GDM1 (cell line): ENCODE measurements around the gene CD74.

Experiments used
- DNase-seq: peaks from one replicate; lab custom pipeline; 2025; lab: John Stamatoyannopoulos, UW

Gene CD74

GRCh38 chr5:150409638-150410523 is 2.8 kb downstream of the CD74 start:
- peak; percentile 90 for DNase-seq

- DNase-seq: no peak
These were observed 4.3 kb downstream of the CD74 start for GRCh38 chr5:150408231-150408943.

- DNase-seq: no peak
These were observed 5.5 kb downstream of the CD74 start for GRCh38 chr5:150407096-150407720.

- DNase-seq: no peak
These were observed 6.0 kb downstream of the CD74 start for GRCh38 chr5:150406723-150407095.

- no peak for DNase-seq
These were observed 6.5 kb downstream of the CD74 start for GRCh38 chr5:150406103-150406722.

- DNase-seq: no peak
These were observed 7.5 kb downstream of the CD74 start for GRCh38 chr5:150404941-150405816.

GRCh38 chr5:150404535-150404934 is 8.2 kb downstream of the CD74 start:
- DNase-seq: no peak

- no peak for DNase-seq
These were observed 8.6 kb downstream of the CD74 start for GRCh38 chr5:150404121-150404520.

- no peak for DNase-seq
These were observed 9.8 kb downstream of the CD74 start for GRCh38 chr5:150402901-150403342.

- DNase-seq: no peak
These were observed 10.4 kb downstream of the CD74 start for GRCh38 chr5:150402229-150402773.

- DNase-seq: no peak
These were observed 11.1 kb downstream of the CD74 start for GRCh38 chr5:150401376-150402228.

GRCh38 chr5:150401076-150401375 is 11.7 kb downstream of the CD74 start:
- no peak for DNase-seq

- no peak for DNase-seq
These were observed 12.2 kb downstream of the CD74 start for GRCh38 chr5:150400316-150401075.

- no peak for DNase-seq
These were observed 13.0 kb downstream of the CD74 start for GRCh38 chr5:150399524-150400211.

- DNase-seq: no peak
These were observed 13.8 kb downstream of the CD74 start for GRCh38 chr5:150398722-150399523.

GRCh38 chr5:150397782-150398721 is 14.7 kb downstream of the CD74 start:
- DNase-seq: no peak
